Measurements from ENCODE around the gene FBL. TPM values are rescaled to one million over a fixed set of nuclear protein-coding genes. Genes with fewer than 3 reads are reported as not detected.

FBL gene
- total and polyA plus RNA-seq, 5 experiments from 2014 or later: 231 to 365 (median 246) TPM

GRCh38 chr19:39827216-39827615 is 19.0 kb downstream of the FBL start:
- Mint-ChIP-seq H3K27me3 (no peaks in the 10 kb centered on the region), H3K4me3 (no peak overlapping the region), H3K9me3 (no peaks in the 10 kb centered on the region), H3K27ac (no peak overlapping the region), H3K36me3 (peaks cover 0 to 23% (median 9%) of the 10 kb centered on the region in 3 donors), H3K4me1 (peaks cover 9 to 39% (median 16%) of the 10 kb centered on the region in 4 donors)
- DNase-seq (no peak), ATAC-seq (no peak)
- POLR2A ChIA-PET: no interaction called here

GRCh38 chr19:39826311-39826945 is 19.8 kb downstream of the FBL start:
- peaks cover 0 to 23% (median 9%) of the 10 kb centered on the region in 3 donors for H3K36me3 Mint-ChIP-seq
- H3K27ac Mint-ChIP-seq: peak overlapping the region in 3 of 10 donors; percentile 27 to 82 (median 40)
- POLR2A ChIA-PET: no interaction called here
- peaks cover 4 to 34% (median 10%) of the 10 kb centered on the region in 4 donors for H3K4me1 Mint-ChIP-seq
- H3K9me3 Mint-ChIP-seq: no peaks in the 10 kb centered on the region
- no peak for DNase-seq
- H3K4me3 Mint-ChIP-seq: peak overlapping the region in 1 of 10 donors; percentile 14
- no peaks in the 10 kb centered on the region for H3K27me3 Mint-ChIP-seq
- no peak for ATAC-seq

GRCh38 chr19:39825531-39826076 is 20.6 kb downstream of the FBL start:
- Mint-ChIP-seq H3K36me3 (peaks cover 0 to 23% (median 9%) of the 10 kb centered on the region in 3 donors), H3K27ac (no peak overlapping the region), H3K4me1 (peaks cover 0 to 28% (median 6%) of the 10 kb centered on the region in 4 donors), H3K27me3 (no peaks in the 10 kb centered on the region), H3K4me3 (peak overlapping the region in 1 of 10 donors; percentile 57), H3K9me3 (no peaks in the 10 kb centered on the region)
- ATAC-seq: no peak
- DNase-seq: no peak
- POLR2A ChIA-PET: interaction anchor here (1.4 to 2.0 kb wide), 2 partner anchors 8 to 21 kb away, joined by 5 to 19 read pairs; partner anchors contain the start of genes DYRK1B and FBL

GRCh38 chr19:39825093-39825463 is 21.1 kb downstream of the FBL start:
- H3K27me3 Mint-ChIP-seq: no peaks in the 10 kb centered on the region
- ATAC-seq: no peak

GRCh38 chr19:39824143-39825092 is 21.8 kb downstream of the FBL start:
- no peaks in the 10 kb centered on the region for H3K9me3 Mint-ChIP-seq
- H3K36me3 Mint-ChIP-seq: peaks cover 0 to 15% (median 2%) of the 10 kb centered on the region in 3 donors
- H3K27me3 Mint-ChIP-seq: no peaks in the 10 kb centered on the region
- POLR2A ChIA-PET: interaction anchor here (0.8 to 2.0 kb wide), 4 partner anchors 9 to 266 kb away, joined by 3 to 19 read pairs (median 4); partner anchors contain the start of genes DYRK1B, FBL and PSMC4
- peaks cover 5 to 26% (median 12%) of the 10 kb centered on the region in 4 donors for H3K4me1 Mint-ChIP-seq
- DNase-seq: peak; percentile 69 to 92 (median 86)
- no peak overlapping the region for H3K4me3 Mint-ChIP-seq
- ATAC-seq: peak; percentile 96 to 99
- H3K27ac Mint-ChIP-seq: no peak overlapping the region

More at GRCh38 chr19:39825093-39825463, 21.1 kb downstream of the FBL start:
- Mint-ChIP-seq H3K4me3 (no peak overlapping the region), H3K9me3 (no peaks in the 10 kb centered on the region), H3K4me1 (peaks cover 0 to 25% (median 7%) of the 10 kb centered on the region in 4 donors), H3K36me3 (peaks cover 0 to 19% (median 6%) of the 10 kb centered on the region in 3 donors), H3K27ac (no peak overlapping the region)
- no peak for DNase-seq
- POLR2A ChIA-PET: interaction anchor here (0.8 to 2.0 kb wide), 4 partner anchors 9 to 265 kb away, joined by 3 to 19 read pairs (median 4); partner anchors contain the start of genes DYRK1B, FBL and PSMC4

- Mint-ChIP-seq H3K4me3 (no peak overlapping the region), H3K27ac (no peak overlapping the region)
Measured at GRCh38 chr19:39823686-39824085, 22.5 kb downstream of the FBL start.

GRCh38 chr19:39820696-39821095 is 25.5 kb downstream of the FBL start:
- H3K27ac Mint-ChIP-seq: no peak overlapping the region
- ATAC-seq (no peak), DNase-seq (no peak)
- H3K4me1 Mint-ChIP-seq: peaks cover 12 to 22% (median 21%) of the 10 kb centered on the region in 4 donors
- no peak overlapping the region for H3K4me3 Mint-ChIP-seq
- peaks cover 0 to 25% (median 4%) of the 10 kb centered on the region in 3 donors for H3K36me3 Mint-ChIP-seq
- POLR2A ChIA-PET: interaction anchor here (0.6 to 0.7 kb wide), 3 partner anchors 8 to 16 kb away, joined by 4 to 5 read pairs (median 4); no protein-coding TSS in a partner anchor
- H3K9me3 Mint-ChIP-seq: no peaks in the 10 kb centered on the region
- H3K27me3 Mint-ChIP-seq: no peaks in the 10 kb centered on the region

More at GRCh38 chr19:39823686-39824085, 22.5 kb downstream of the FBL start:
- POLR2A ChIA-PET: interaction anchor here (2.0 kb wide), 1 partner anchor 10 kb away, joined by 19 read pairs; the partner anchor contains the start of gene DYRK1B
- Mint-ChIP-seq H3K9me3 (no peaks in the 10 kb centered on the region), H3K36me3 (peaks cover 0 to 15% (median 0%) of the 10 kb centered on the region in 3 donors), H3K4me1 (peaks cover 11 to 28% (median 18%) of the 10 kb centered on the region in 4 donors), H3K27me3 (no peaks in the 10 kb centered on the region)
- DNase-seq (no peak), ATAC-seq (no peak)

- H3K27ac Mint-ChIP-seq: peak overlapping the region in 1 of 10 donors; percentile 72
- peaks cover 12 to 22% (median 18%) of the 10 kb centered on the region in 4 donors for H3K4me1 Mint-ChIP-seq
- peaks cover 0 to 26% (median 4%) of the 10 kb centered on the region in 3 donors for H3K36me3 Mint-ChIP-seq
- DNase-seq: no peak
- ATAC-seq: no peak
- no peaks in the 10 kb centered on the region for H3K9me3 Mint-ChIP-seq
- H3K27me3 Mint-ChIP-seq: no peaks in the 10 kb centered on the region
- peak overlapping the region in 1 of 10 donors; percentile 23 for H3K4me3 Mint-ChIP-seq
- POLR2A ChIA-PET: no interaction called here
Measured at GRCh38 chr19:39819786-39820185, 26.4 kb downstream of the FBL start.

- ATAC-seq (no peak), DNase-seq (no peak)
- peaks cover 12 to 22% (median 18%) of the 10 kb centered on the region in 4 donors for H3K4me1 Mint-ChIP-seq
- peak overlapping the region in 3 of 10 donors; percentile 47 to 72 (median 63) for H3K27ac Mint-ChIP-seq
- H3K9me3 Mint-ChIP-seq: no peaks in the 10 kb centered on the region
- no peak overlapping the region for H3K4me3 Mint-ChIP-seq
- H3K36me3 Mint-ChIP-seq: peaks cover 0 to 29% (median 4%) of the 10 kb centered on the region in 3 donors
- H3K27me3 Mint-ChIP-seq: no peaks in the 10 kb centered on the region
- POLR2A ChIA-PET: no interaction called here
Measured at GRCh38 chr19:39818626-39819097, 27.5 kb downstream of the FBL start.

GRCh38 chr19:39817888-39818561 is 28.2 kb downstream of the FBL start:
- Mint-ChIP-seq H3K27ac (peak overlapping the region in 1 of 10 donors; percentile 72), H3K4me1 (peaks cover 12 to 22% (median 18%) of the 10 kb centered on the region in 4 donors), H3K36me3 (peaks cover 0 to 31% (median 4%) of the 10 kb centered on the region in 3 donors), H3K9me3 (no peaks in the 10 kb centered on the region), H3K27me3 (no peaks in the 10 kb centered on the region), H3K4me3 (no peak overlapping the region)
- POLR2A ChIA-PET: no interaction called here
- no peak for DNase-seq
- no peak for ATAC-seq

GRCh38 chr19:39816287-39817048 is 29.7 kb downstream of the FBL start:
- H3K36me3 Mint-ChIP-seq: peaks cover 0 to 35% (median 4%) of the 10 kb centered on the region in 3 donors
- POLR2A ChIA-PET: no interaction called here
- H3K4me3 Mint-ChIP-seq: no peak overlapping the region
- no peaks in the 10 kb centered on the region for H3K9me3 Mint-ChIP-seq
- H3K4me1 Mint-ChIP-seq: peaks cover 12 to 29% (median 19%) of the 10 kb centered on the region in 4 donors
- DNase-seq: no peak
- no peaks in the 10 kb centered on the region for H3K27me3 Mint-ChIP-seq
- peak overlapping the region in 4 of 10 donors; percentile 17 to 65 (median 36) for H3K27ac Mint-ChIP-seq
- ATAC-seq: no peak

Measured in naive thymus-derived CD8-positive, alpha-beta T cell (primary cell).